GM12874 (cell line): ENCODE measurements around the gene FTO.

Source experiments
- TF ChIP-seq, protein P1 (sequence below): IDR thresholded peaks from 2 replicates; pipeline ENCODE4 v1.5.1; 2011; ENCODE audit warnings: low read depth, mild to moderate bottlenecking, control low read depth, low read length, moderate library complexity; ENCODE audit not compliant: insufficient read depth

Gene FTO

DNA sequence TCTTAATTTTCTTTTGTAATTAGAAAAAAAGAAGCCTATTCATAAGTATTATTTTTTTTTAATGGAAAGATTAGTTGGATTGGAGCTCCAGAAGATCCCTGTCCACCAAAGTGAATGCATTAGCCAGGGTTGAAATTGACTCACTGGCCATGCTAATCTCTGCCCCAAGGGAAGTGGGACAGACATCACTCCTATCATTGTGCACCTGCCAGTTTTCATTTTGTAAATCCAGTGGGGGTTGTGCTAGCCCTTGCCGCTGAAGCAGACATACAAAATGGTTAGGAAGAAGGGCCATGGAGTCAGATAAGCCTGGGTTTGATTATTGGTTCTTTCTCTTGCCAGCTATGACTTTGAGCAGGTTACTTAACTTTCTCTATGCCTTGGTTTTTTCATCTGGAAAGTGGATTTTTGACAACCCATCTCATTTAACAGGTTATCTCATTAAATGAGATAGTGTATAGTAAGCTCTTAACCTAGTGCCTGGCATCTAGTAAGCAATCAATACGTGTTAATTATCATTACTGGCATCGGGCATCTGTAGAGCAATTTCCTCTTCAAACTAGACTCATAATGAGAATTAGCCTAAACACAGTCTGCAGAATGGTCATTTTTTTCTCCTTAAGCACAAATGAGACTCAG, 365.8 kb downstream of the FTO start:
- TF ChIP-seq, protein P1, sequence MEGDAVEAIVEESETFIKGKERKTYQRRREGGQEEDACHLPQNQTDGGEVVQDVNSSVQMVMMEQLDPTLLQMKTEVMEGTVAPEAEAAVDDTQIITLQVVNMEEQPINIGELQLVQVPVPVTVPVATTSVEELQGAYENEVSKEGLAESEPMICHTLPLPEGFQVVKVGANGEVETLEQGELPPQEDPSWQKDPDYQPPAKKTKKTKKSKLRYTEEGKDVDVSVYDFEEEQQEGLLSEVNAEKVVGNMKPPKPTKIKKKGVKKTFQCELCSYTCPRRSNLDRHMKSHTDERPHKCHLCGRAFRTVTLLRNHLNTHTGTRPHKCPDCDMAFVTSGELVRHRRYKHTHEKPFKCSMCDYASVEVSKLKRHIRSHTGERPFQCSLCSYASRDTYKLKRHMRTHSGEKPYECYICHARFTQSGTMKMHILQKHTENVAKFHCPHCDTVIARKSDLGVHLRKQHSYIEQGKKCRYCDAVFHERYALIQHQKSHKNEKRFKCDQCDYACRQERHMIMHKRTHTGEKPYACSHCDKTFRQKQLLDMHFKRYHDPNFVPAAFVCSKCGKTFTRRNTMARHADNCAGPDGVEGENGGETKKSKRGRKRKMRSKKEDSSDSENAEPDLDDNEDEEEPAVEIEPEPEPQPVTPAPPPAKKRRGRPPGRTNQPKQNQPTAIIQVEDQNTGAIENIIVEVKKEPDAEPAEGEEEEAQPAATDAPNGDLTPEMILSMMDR = no peak

GRCh38 chr16:54070789-54071343, 366.9 kb downstream of the FTO start:
- TF ChIP-seq, protein P1 = no peak

DNA sequence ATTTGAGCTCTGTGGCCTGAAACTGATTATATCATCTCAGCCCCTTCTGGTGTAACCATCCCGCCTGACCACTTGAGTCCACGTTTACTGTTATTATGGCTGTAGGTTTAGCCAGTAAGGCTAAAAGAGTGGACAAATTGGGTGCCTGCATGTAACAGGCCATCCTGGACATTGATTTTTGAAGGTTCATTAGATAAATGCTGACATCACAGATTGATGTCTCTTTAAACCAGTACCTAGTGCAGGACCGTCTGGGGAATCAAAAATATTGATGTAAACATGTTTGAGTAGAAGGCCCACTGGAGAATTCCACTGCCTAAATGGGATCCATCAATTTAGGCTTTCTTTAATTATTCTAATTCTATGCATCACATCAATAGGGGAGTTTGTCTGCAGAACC, 367.6 kb downstream of the FTO start:
- TF ChIP-seq, protein P1 = no peak

DNA sequence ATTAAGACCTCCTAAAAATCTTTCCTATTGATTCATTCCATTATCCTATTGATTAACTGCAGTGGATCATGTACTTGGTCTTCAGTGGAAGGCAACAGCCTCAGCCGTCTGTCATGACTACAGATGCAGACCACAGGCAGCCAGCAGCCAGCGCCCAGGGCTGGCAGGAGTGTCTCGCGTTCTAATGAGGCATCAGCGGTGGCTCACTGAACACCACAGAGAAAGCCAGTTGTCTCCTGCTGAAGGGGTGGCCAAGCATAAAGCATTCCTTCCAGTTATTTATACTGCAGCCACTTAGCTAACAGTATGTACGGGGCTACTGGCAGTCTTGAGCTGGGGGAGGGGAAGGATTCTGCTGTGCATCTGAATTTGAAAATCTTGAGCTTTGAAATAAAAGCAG, 368.3 kb downstream of the FTO start:
- TF ChIP-seq, protein P1 = no peak

DNA sequence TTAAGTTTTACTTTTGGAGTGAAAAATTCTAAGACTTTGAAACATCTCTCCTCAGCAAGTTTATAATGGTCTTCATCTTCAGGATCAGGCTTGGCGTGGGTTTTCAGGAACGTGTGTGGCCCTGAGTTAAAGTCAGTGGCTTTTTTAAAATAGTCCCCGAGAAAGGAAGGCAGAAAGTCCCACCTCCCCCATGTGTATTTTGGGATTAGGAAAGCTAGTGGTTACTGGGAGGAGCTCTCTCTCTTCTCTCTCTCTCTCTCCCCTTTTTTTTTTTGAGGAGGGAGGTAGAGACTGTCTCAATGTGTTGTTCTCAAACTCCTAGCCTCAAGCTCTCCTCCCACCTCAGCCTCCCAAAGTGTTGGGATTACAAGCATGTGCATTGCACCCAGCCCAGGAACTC, 369.4 kb downstream of the FTO start:
- TF ChIP-seq, protein P1 = no peak

GRCh38 chr16:54075446-54075845, 371.5 kb downstream of the FTO start:
- TF ChIP-seq, protein P1 = no peak

DNA sequence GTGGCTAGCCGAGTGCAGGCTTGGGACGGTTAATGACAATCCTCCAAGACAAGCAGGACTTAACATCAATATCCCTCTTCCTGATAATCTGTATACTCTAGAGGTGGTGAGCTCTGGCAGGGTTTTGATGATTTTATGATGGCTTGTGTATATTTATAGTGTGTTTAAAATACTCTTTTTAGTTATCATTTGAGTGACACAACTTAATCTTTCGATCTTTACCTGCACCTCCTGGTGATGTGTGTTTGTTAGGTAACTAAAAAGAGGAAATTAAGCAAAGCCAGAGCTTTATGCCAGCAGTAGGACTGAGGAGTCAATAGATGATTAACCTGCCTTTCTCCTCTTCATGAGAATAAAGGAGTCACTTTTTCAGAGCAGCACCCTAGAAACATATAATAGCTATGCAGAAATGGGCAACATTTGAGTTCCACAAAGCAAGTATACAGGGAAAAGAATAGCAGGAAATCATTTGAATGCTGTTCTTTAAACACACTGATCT, 372.1 kb downstream of the FTO start:
- TF ChIP-seq, protein P1 = no peak
